Right renal cortex interstitium (tissue), 3 donors: ENCODE measurements around the gene PXN. TPM values are rescaled to one million over a fixed set of nuclear protein-coding genes. Genes with fewer than 3 reads are reported as not detected.

ENCODE experiments used
- DNase-seq, 3 donors: peaks; one replicate each; pipeline ENCODE4 v3.0.0-alpha.2; 2013; ENCODE audit warnings: low read depth in 3 of 3, low spot score in 2 of 3
- polyA plus RNA-seq, 3 donors: library from polyadenylated mRNA; unstranded; fragments of 120-200 nt; gene quantifications; one replicate each; pipeline ENCODE4 v1.2.1, GENCODE V29; 2013; ENCODE audit not compliant: insufficient read length in 3 of 3

The PXN gene
- 10 to 100 TPM; 52.8 to 58.9 (median 56.8) TPM for polyA plus RNA-seq

GRCh38 chr12:120265473-120266179, at the start of gene PXN:
Gene PXN, minus strand, starts transcription at chr12:120265730. Its CDS starts 101 bp downstream, at chr12:120265629.
- no peak for DNase-seq

- no peak for DNase-seq
Measured at GRCh38 chr12:120314220-120314619, 48.7 kb upstream of the PXN start.

- peak; percentile 94 to 95 (median 94) for DNase-seq
Measured at GRCh38 chr12:120301962-120302815, 36.7 kb upstream of the PXN start, which contains the start of gene SIRT4. Gene SIRT4, plus strand, starts transcription at chr12:120302321. Its CDS starts 1,241 bp downstream, at chr12:120303562.

GRCh38 chr12:120292661-120293531, 27.4 kb upstream of the PXN start, which contains the start of gene RNU4-1:
Gene RNU4-1, minus strand, starts transcription at chr12:120293237.
- peak; percentile 80 to 82 (median 82) for DNase-seq

- DNase-seq, result no peak
Measured at GRCh38 chr12:120292411-120292660, 26.8 kb upstream of the PXN start.

GRCh38 chr12:120290609-120291305, 25.2 kb upstream of the PXN start:
- peak in 1 of 3 donors; percentile 17 for DNase-seq

- DNase-seq, result no peak
Measured at GRCh38 chr12:120287491-120287890, 22.0 kb upstream of the PXN start.

GRCh38 chr12:120286768-120287490, 21.4 kb upstream of the PXN start:
- no peak for DNase-seq

GRCh38 chr12:120284381-120284780, 18.9 kb upstream of the PXN start:
- no peak for DNase-seq

- DNase-seq, result no peak
Measured at GRCh38 chr12:120283318-120283717, 17.8 kb upstream of the PXN start.

GRCh38 chr12:120278137-120279069, 12.9 kb upstream of the PXN start:
- DNase-seq, result no peak

GRCh38 chr12:120276734-120277133, 11.2 kb upstream of the PXN start:
- no peak for DNase-seq

GRCh38 chr12:120267736-120268135, 2.2 kb upstream of the PXN start:
- DNase-seq, result no peak

GRCh38 chr12:120266180-120266870, 795 bp upstream of the PXN start:
- DNase-seq, result no peak

GRCh38 chr12:120264904-120265472, 542 bp downstream of the PXN start:
- no peak for DNase-seq

GRCh38 chr12:120264086-120264903, 1.2 kb downstream of the PXN start:
- no peak for DNase-seq

GRCh38 chr12:120263748-120264085, 1.8 kb downstream of the PXN start:
- no peak for DNase-seq
